Activated CD4-positive, alpha-beta memory T cell treated with anti-CD3 and anti-CD28 coated beads, Interleukin-2, amount 10 ng/mL, durations not matched to agents 7 days and 5 days (primary cell): Measurements from ENCODE around the gene CREG2. TPM values are rescaled to one million over a fixed set of nuclear protein-coding genes. Genes with fewer than 3 reads are reported as not detected.
"Not testable (repeated sequence)": the region's sequence is repeated elsewhere in the genome, so short reads cannot be mapped to it uniquely, and the experiment has no call there.

Experiments
- CTCF ChIA-PET: fragments of 350-600 bp; sonication (Branson Sonifier 250); formaldehyde crosslinking; loops from one replicate; lab custom pipeline; 2021; ENCODE audit warnings: antibody characterized with exemption, inconsistent platforms; lab: Charles Lee
- POLR2A ChIA-PET: fragments of 350-600 bp; sonication (Branson Sonifier 250); formaldehyde crosslinking; loops from one replicate; lab custom pipeline; 2021; ENCODE audit warnings: antibody characterized with exemption; lab: Charles Lee
- DNase-seq: peaks from one replicate; pipeline ENCODE4 v3.0.0-alpha.2; 2020
- H3K27ac Mint-ChIP-seq: one replicate; pipeline ENCODE4 v1.8.0; 2021; ENCODE audit warnings: mild to moderate bottlenecking, mixed read lengths
- H3K27me3 Mint-ChIP-seq: one replicate; pipeline ENCODE4 v1.8.0; 2021; ENCODE audit warnings: mixed read lengths
- H3K36me3 Mint-ChIP-seq: one replicate; pipeline ENCODE4 v1.8.0; 2021; ENCODE audit warnings: low read depth, mixed read lengths
- H3K4me1 Mint-ChIP-seq: one replicate; pipeline ENCODE4 v1.8.0; 2021; ENCODE audit warnings: mixed read lengths
- H3K4me3 Mint-ChIP-seq: one replicate; pipeline ENCODE4 v1.8.0; 2021; ENCODE audit warnings: mild to moderate bottlenecking, mixed read lengths
- H3K9me3 Mint-ChIP-seq: one replicate; pipeline ENCODE4 v1.8.0; 2021; ENCODE audit warnings: mixed read lengths
- total RNA-seq, 2 experiments: library from RNA; stranded (reverse); gene quantifications; one replicate each; pipeline ENCODE4 v1.2.3, GENCODE V29; 2021

The CREG2 gene
- total RNA-seq, 2 experiments from 2014 or later, result 0.65 to 0.98 TPM

DNA sequence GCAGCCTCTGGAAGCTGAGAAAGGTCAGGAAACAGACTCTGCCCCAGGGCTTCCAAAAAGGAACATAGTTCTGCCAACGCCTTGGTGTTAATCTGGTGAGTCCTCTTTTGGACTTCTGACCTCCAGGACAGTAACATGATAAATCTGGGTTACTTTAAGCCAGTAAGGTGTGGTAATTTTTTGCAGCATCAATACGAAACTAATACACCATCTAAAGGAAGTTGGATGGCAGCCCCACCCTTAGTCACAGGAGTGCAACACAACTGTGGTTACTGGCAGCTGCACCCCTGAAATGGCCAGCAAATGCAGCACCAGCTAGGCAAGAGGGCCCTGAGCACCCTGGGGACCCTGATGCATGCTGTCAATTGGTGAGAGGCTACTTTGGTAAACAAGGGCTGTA lies 25.8 kb downstream of the CREG2 start:
- POLR2A ChIA-PET, result interaction anchor here (0.5 to 3.7 kb wide), 17 partner anchors 9 to 113 kb away, joined by 3 to 34 read pairs (median 6); partner anchors contain the start of genes CNOT11, CREG2, RFX8 and RNF149
- peak overlapping the region; percentile 5 for H3K4me3 Mint-ChIP-seq
- H3K36me3 Mint-ChIP-seq, result peaks cover 4% of the 10 kb centered on the region
- peaks cover 44% of the 10 kb centered on the region for H3K4me1 Mint-ChIP-seq
- H3K27ac Mint-ChIP-seq, result peak overlapping the region; percentile 87
- no peaks in the 10 kb centered on the region for H3K9me3 Mint-ChIP-seq
- CTCF ChIA-PET, result interaction anchor here (0.6 to 6.1 kb wide), 15 partner anchors 12 to 461 kb away, joined by 3 to 95 read pairs (median 5); partner anchors contain the start of genes CREG2, MAP4K4, RFX8 and RNF149
- peak; percentile 72 for DNase-seq
- H3K27me3 Mint-ChIP-seq, result peaks cover 5% of the 10 kb centered on the region

DNA sequence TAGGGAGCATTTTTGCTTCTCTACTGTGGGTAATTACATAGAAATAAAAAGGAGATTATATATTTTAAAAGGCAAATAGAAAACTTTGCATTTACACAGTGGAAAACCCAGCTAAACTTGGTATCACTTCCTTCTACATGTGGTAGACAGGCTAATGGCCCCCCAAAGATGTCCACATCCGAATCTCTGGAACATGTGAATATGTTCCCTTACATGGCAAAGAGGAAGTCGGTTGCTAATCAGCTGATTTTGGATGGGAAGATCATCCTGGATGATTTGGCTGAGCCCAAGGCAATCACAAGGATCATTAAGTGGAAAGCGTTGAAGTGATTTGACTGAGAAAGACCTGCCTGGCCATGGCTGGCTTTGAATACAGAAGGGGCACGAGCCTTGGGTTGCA lies 26.2 kb downstream of the CREG2 start:
- ChIA-PET CTCF (interaction anchor here (1.2 to 6.1 kb wide), 8 partner anchors 13 to 462 kb away, joined by 3 to 95 read pairs (median 13); partner anchors contain the start of genes CREG2, MAP4K4 and RNF149), POLR2A (interaction anchor here (0.6 to 3.7 kb wide), 15 partner anchors 8 to 113 kb away, joined by 3 to 34 read pairs (median 8); partner anchors contain the start of genes CNOT11, CREG2, RFX8 and RNF149)
- Mint-ChIP-seq H3K4me1 (peaks cover 48% of the 10 kb centered on the region), H3K36me3 (peaks cover 4% of the 10 kb centered on the region), H3K27me3 (peaks cover 5% of the 10 kb centered on the region), H3K4me3 (peak overlapping the region; percentile 5), H3K9me3 (no peaks in the 10 kb centered on the region), H3K27ac (peak overlapping the region; percentile 87)
- no peak for DNase-seq

DNA sequence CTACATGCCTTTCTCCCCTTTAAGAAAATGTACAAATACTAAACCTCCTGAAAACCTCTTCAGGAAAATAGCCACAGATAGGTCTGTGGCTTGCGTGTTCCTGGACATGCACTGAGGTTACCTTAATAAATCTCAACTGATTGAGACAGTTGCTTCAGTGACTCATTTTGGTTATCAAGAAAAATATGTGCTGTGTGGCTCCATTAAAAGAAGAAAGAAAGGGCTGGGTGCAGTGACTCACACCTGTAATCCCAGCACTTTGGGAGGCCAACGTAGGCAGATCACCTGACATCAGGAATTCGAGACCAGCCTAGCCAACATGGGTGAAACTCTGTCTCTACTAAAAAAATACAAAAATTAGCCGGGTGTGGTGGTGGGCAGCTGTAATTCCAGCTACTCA lies 27.1 kb downstream of the CREG2 start:
- H3K36me3 Mint-ChIP-seq, result peaks cover 4% of the 10 kb centered on the region
- H3K4me3 Mint-ChIP-seq, result no peak overlapping the region
- H3K27ac Mint-ChIP-seq, result peak overlapping the region; percentile 50
- no peaks in the 10 kb centered on the region for H3K9me3 Mint-ChIP-seq
- DNase-seq, result no peak
- peaks cover 51% of the 10 kb centered on the region for H3K4me1 Mint-ChIP-seq
- POLR2A ChIA-PET, result interaction anchor here (2.2 to 3.7 kb wide), 4 partner anchors 10 to 107 kb away, joined by 8 to 34 read pairs (median 22); partner anchors contain the start of gene CNOT11
- H3K27me3 Mint-ChIP-seq, result peaks cover 5% of the 10 kb centered on the region
- CTCF ChIA-PET, result interaction anchor here (5.0 to 6.1 kb wide), 2 partner anchors 12 to 18 kb away, joined by 88 to 95 read pairs; no protein-coding TSS in a partner anchor

DNA sequence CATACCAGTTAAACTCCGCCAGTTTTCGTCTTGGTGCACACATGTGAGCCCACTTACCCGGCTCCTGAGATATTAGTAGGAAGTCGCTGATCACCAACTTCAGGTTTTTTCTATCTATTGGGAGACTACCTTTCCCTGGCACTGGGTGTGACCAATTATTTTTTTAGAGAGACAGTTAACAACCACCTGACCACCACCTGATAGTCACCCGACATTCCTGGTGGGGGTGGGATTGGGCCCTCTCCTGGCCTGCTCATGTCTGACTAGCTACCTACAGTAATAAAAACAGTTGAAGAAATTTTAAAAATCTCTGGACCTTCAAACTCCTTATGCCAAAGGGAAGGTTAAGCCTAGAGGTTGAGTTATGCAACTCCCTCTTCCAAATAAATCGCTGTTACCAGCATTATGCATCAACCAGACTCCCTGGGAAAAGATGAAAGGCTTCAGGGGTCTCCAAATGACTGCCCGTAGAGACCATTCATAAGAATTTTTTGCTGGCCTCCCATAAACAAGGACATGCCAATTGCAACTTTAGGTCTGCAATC lies 27.8 kb downstream of the CREG2 start:
- POLR2A ChIA-PET, result interaction anchor here (0.8 kb wide), 1 partner anchor 51 kb away, joined by 3 read pairs; the partner anchor contains the start of gene RNF149
- Mint-ChIP-seq H3K27ac (no peak overlapping the region), H3K9me3 (no peaks in the 10 kb centered on the region), H3K4me1 (peaks cover 50% of the 10 kb centered on the region), H3K36me3 (peaks cover 2% of the 10 kb centered on the region), H3K27me3 (peaks cover 2% of the 10 kb centered on the region), H3K4me3 (no peak overlapping the region)
- no peak for DNase-seq
- CTCF ChIA-PET, result interaction anchor here (5.0 to 6.1 kb wide), 2 partner anchors 11 to 18 kb away, joined by 88 to 95 read pairs; no protein-coding TSS in a partner anchor

DNA sequence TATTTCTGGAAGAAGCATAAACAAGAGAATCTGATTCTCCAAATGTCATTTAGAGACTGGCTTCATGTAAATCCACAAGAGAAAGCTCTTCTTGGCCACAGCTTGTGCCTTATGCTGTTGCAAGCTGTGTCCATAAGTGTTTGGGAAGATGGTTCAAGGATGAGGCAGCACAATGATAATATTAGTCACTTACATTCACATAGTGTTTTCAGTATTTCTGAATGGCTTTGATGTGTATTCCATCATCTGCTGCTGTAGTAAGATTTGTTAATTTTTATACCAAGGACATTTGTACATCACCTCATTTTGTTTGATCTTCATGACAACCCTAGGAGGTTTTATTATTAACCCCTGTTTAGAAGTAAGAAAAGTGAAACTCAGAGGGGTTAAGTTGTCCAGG lies 29.9 kb downstream of the CREG2 start:
- CTCF ChIA-PET, result interaction anchor here (1.1 to 1.5 kb wide), 3 partner anchors 15 to 152 kb away, joined by 3 to 6 read pairs (median 5); no protein-coding TSS in a partner anchor
- POLR2A ChIA-PET, result interaction anchor here (0.6 to 0.8 kb wide), 2 partner anchors 30 to 97 kb away, joined by 3 read pairs; partner anchors contain the start of gene CREG2
- Mint-ChIP-seq H3K9me3 (no peaks in the 10 kb centered on the region), H3K4me1 (peaks cover 41% of the 10 kb centered on the region), H3K27me3 (peaks cover 12% of the 10 kb centered on the region), H3K27ac (no peak overlapping the region), H3K36me3 (no peaks in the 10 kb centered on the region), H3K4me3 (no peak overlapping the region)
- no peak for DNase-seq

DNA sequence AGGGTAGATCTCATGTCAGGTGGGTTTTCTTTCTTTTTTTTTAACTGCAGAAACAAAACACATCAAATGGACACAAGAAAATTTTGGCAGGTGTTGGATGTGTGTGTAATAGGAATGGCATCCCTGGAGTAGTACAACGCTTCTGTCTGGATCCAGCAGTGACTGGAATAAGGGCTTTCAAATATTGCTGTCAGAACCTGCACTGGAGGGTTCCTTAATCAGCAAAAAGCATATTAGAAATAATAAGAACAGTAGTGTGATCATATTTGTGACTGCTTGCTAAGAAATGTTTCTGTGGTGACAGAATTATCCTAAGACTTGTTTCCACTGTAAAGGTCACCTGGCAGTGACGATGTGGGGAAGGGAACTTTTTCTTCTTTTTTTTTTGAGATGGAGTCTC lies 30.8 kb downstream of the CREG2 start:
- Mint-ChIP-seq H3K4me1 (peaks cover 33% of the 10 kb centered on the region), H3K9me3 (no peaks in the 10 kb centered on the region), H3K4me3 (no peak overlapping the region), H3K27ac (no peak overlapping the region), H3K27me3 (peaks cover 12% of the 10 kb centered on the region), H3K36me3 (no peaks in the 10 kb centered on the region)
- DNase-seq, result no peak
- CTCF ChIA-PET, result interaction anchor here (1.1 to 1.6 kb wide), 2 partner anchors 14 kb away, joined by 6 read pairs; no protein-coding TSS in a partner anchor
- POLR2A ChIA-PET, result no interaction called here

DNA sequence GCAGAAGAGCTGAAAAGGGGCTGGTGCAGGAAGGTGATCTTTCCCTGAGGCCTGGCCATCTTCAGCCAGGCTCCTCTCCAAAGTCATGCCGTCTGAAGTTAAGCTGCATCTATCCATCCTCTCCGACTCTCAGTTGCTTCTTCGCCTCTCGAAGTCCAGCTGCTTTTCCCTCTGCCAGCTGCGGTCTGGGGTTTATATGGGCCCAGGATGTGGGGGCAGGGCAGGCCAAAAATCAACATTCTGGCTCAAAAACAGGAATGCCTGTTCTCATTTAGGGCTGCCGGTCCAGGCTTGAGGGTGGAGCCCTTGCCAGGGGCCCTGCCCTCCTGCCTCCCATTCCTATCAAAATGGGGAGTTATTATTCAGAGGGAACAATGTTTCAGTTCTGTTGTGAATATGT lies 31.2 kb downstream of the CREG2 start:
- Mint-ChIP-seq H3K4me3 (no peak overlapping the region), H3K36me3 (no peaks in the 10 kb centered on the region), H3K27me3 (peaks cover 12% of the 10 kb centered on the region), H3K27ac (no peak overlapping the region), H3K4me1 (peaks cover 28% of the 10 kb centered on the region), H3K9me3 (no peaks in the 10 kb centered on the region)
- no peak for DNase-seq
- ChIA-PET POLR2A (no interaction called here), CTCF (interaction anchor here (1.6 kb wide), 1 partner anchor 14 kb away, joined by 6 read pairs; no protein-coding TSS in a partner anchor)

DNA sequence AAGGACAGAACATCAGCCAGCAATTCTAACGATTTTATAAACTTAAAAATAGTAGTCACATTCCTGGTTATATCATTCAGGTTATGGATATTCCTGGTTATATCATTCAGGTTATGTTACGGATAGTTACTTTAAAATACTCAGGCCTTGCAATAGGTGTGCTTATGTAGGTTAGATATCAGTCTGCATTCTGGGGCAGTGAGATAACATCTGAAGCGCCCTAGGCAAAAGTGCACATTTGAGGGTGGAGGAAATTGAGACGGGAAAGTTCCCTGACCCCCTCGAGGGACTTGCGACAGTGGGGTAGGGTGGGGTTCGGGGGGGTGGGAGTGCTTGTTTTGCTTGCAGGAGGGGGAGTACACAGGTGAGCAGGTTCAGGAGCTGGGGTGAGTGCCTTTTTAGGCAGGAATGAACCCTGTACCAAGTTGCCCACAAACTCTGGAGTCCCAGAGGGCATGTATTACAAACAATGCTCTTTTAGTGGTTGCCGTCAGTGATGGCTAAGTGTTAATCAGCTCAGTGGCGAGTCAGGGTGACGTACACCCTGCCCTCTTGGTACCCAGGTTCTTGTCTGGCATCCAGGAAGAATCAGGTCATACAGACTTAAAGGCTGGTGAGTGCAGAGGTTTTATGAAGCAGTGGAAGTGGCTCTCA lies 31.8 kb downstream of the CREG2 start:
- CTCF ChIA-PET, result interaction anchor here (1.6 kb wide), 1 partner anchor 13 kb away, joined by 6 read pairs; no protein-coding TSS in a partner anchor
- Mint-ChIP-seq H3K4me3 (no peak overlapping the region), H3K36me3 (no peaks in the 10 kb centered on the region), H3K27ac (no peak overlapping the region), H3K9me3 (no peaks in the 10 kb centered on the region), H3K27me3 (peaks cover 12% of the 10 kb centered on the region), H3K4me1 (peaks cover 27% of the 10 kb centered on the region)
- POLR2A ChIA-PET, result no interaction called here
- DNase-seq, result no peak

DNA sequence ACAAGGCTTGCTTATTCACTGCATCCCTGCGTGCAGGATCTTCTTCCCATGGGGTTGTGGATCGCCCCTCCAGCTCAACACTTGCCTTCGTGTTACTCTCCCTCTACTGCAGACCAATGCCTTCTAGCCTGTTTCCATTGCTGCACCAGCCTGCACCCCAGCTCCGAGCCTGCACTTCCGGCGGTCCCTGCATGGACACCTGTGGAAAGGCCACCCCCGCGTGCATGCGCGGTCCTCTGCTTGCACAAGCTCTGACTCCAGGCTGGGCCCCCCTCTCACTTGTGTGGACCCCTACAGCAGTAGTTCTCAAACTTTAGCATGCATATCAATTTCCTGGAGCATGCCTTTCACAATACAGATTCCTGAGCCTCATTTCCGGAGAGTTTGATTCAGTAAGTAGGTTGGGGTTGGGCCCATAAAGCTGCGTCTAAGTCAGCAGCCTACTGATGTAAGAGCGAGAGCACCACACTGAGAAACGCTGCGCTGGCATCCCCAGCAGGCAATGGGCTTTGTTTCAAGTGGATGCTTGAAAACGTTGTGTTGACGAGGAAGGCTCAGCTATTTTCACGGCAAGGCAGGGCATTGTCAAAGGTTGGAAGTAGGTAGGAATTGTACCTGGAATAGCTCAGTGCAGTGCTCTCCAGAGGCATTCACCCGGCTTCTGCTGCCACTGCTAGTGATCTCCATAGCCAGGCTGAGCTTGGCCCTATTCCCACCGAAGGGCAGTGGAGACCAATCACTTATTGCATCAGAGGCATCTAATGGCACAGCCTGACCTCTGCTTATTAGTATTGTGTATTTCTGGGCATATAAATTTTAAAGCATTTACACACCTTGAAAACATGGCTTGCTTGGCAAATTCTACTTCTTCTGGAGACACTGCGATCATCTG lies 32.6 kb downstream of the CREG2 start:
- Mint-ChIP-seq H3K4me3 (no peak overlapping the region), H3K36me3 (no peaks in the 10 kb centered on the region), H3K27me3 (peaks cover 12% of the 10 kb centered on the region), H3K27ac (no peak overlapping the region), H3K4me1 (peaks cover 27% of the 10 kb centered on the region), H3K9me3 (no peaks in the 10 kb centered on the region)
- CTCF ChIA-PET, result interaction anchor here (0.8 to 2.3 kb wide), 6 partner anchors 12 to 56 kb away, joined by 3 to 6 read pairs (median 4); no protein-coding TSS in a partner anchor
- POLR2A ChIA-PET, result interaction anchor here (1.2 to 1.7 kb wide), 2 partner anchors 26 to 46 kb away, joined by 3 read pairs; partner anchors contain the start of gene RNF149
- DNase-seq, result no peak

DNA sequence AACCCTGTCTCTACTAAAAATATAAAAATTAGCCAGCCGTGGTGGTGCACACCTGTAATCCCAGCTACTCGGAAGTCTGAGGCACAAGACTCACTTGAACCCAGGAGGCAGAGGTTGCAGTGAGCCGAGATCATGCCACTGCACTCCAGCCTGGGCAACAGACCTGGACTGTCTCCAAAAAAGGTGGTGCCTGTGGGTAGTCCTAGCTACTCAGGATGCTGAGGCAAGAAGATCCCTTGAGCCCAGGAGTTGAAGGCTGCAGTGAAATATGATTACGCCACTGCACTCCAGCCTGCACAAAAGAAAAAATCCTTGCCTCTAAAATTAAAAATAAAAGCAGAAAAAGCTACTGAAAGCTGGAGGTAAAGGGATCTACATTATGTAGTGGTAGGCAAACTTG lies 34.7 kb downstream of the CREG2 start:
- peaks cover 28% of the 10 kb centered on the region for H3K4me1 Mint-ChIP-seq
- CTCF ChIA-PET, result interaction anchor here (0.6 to 2.3 kb wide), 3 partner anchors 10 to 42 kb away, joined by 3 to 6 read pairs (median 6); no protein-coding TSS in a partner anchor

DNA sequence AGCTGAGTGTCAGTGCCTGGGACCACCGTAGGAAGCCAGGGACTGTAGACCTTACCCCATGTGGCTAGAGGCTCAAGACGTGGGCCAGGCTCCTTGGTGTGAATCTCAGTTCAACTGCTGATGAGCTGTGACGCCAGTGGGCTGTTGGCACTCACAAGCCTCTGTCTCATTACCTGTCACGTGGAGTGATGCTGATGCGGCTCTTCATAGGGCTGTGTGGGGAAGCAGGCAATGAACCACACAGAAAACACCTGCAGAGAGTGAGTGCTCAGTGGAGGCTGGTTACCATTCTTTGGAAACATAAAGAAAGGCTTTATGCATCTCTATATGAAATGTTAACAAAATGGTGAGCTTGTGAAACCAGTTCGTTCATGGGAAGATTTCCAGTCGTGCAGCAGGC lies 36.1 kb downstream of the CREG2 start:
- Mint-ChIP-seq H3K36me3 (no peaks in the 10 kb centered on the region), H3K4me1 (peaks cover 20% of the 10 kb centered on the region), H3K27ac (no peak overlapping the region), H3K27me3 (peaks cover 17% of the 10 kb centered on the region), H3K9me3 (no peaks in the 10 kb centered on the region), H3K4me3 (no peak overlapping the region)
- CTCF ChIA-PET, result interaction anchor here (1.3 to 7.3 kb wide), 5 partner anchors 10 to 473 kb away, joined by 3 to 95 read pairs (median 40); partner anchors contain the start of gene CREG2
- DNase-seq, result no peak
- POLR2A ChIA-PET, result interaction anchor here (2.8 to 3.3 kb wide), 2 partner anchors 10 to 37 kb away, joined by 15 to 22 read pairs; partner anchors contain the start of gene CREG2

More for the DNA sequence above, 34.7 kb downstream of the CREG2 start:
- not testable (repeated sequence) for H3K36me3 Mint-ChIP-seq, DNase-seq, H3K4me3 Mint-ChIP-seq, H3K9me3 Mint-ChIP-seq, H3K27ac Mint-ChIP-seq
- POLR2A ChIA-PET, result interaction anchor here (1.4 to 1.7 kb wide), 2 partner anchors 9 to 24 kb away, joined by 3 read pairs; no protein-coding TSS in a partner anchor
- H3K27me3 Mint-ChIP-seq, result peaks cover 12% of the 10 kb centered on the region
